ENCODE measurements around the gene RAB11FIP4.

RAB11FIP4 gene

GRCh38 chr17:31573861-31574260, 182.4 kb downstream of the RAB11FIP4 start:
- DNase-seq = no peak

- DNase-seq = no peak
Measured at GRCh38 chr17:31574458-31574857, 183.0 kb downstream of the RAB11FIP4 start.

- no peak for DNase-seq
Measured at GRCh38 chr17:31575043-31575442, 183.6 kb downstream of the RAB11FIP4 start.

GRCh38 chr17:31579265-31579664, 187.8 kb downstream of the RAB11FIP4 start:
- no peak for DNase-seq

- DNase-seq = no peak
Measured at GRCh38 chr17:31580316-31580705, 188.8 kb downstream of the RAB11FIP4 start.

GRCh38 chr17:31580706-31581490, 189.4 kb downstream of the RAB11FIP4 start:
- DNase-seq = no peak

GRCh38 chr17:31581491-31581890, 190.0 kb downstream of the RAB11FIP4 start:
- no peak for DNase-seq

GRCh38 chr17:31582151-31582907, 190.9 kb downstream of the RAB11FIP4 start:
- no peak for DNase-seq

GRCh38 chr17:31583772-31584356, 192.4 kb downstream of the RAB11FIP4 start:
- DNase-seq = no peak

GRCh38 chr17:31584438-31585279, 193.2 kb downstream of the RAB11FIP4 start:
- no peak for DNase-seq

GRCh38 chr17:31585280-31585630, 193.8 kb downstream of the RAB11FIP4 start:
- DNase-seq = no peak

GRCh38 chr17:31586946-31587345, 195.5 kb downstream of the RAB11FIP4 start:
- no peak for DNase-seq

GRCh38 chr17:31587462-31587861, 196.0 kb downstream of the RAB11FIP4 start:
- no peak for DNase-seq
